Activated naive CD4-positive, alpha-beta T cell treated with anti-CD3 and anti-CD28 coated beads for 36 hours (primary cell): ENCODE results near the gene NECAB2. TPM values are rescaled to one million over a fixed set of nuclear protein-coding genes. Genes with fewer than 3 reads are reported as not detected.

Experiments used
- CTCF ChIA-PET: fragments of 350-600 bp; sonication (Branson Sonifier 250); formaldehyde crosslinking; loops from one replicate; lab custom pipeline; 2021; ENCODE audit warnings: antibody characterized with exemption; lab: Charles Lee
- DNase-seq: peaks from one replicate; pipeline ENCODE4 v3.0.0-alpha.2; 2020
- H3K27ac Mint-ChIP-seq: one replicate; pipeline ENCODE4 v1.8.0; 2021; ENCODE audit warnings: mild to moderate bottlenecking, mixed read lengths
- H3K27me3 Mint-ChIP-seq: one replicate; pipeline ENCODE4 v1.8.0; 2021; ENCODE audit warnings: low read depth, mixed read lengths
- H3K36me3 Mint-ChIP-seq: one replicate; pipeline ENCODE4 v1.8.0; 2021; ENCODE audit warnings: low read depth, mixed read lengths
- H3K4me1 Mint-ChIP-seq: one replicate; pipeline ENCODE4 v1.8.0; 2021; ENCODE audit warnings: low read depth, mixed read lengths
- H3K4me3 Mint-ChIP-seq: one replicate; pipeline ENCODE4 v1.8.0; 2021; ENCODE audit warnings: mild to moderate bottlenecking, moderate library complexity, mixed read lengths
- H3K9me3 Mint-ChIP-seq: one replicate; pipeline ENCODE4 v1.8.0; 2021; ENCODE audit warnings: mixed read lengths
- intact Hi-C: fragments of 100-400 bp; cut with micrococcal nuclease; formaldehyde crosslinking; loops from one replicate; pipeline ENCODE4 v1.15.1; 2023
- total RNA-seq, 2 experiments: library from RNA; stranded (reverse); gene quantifications; one replicate each; pipeline ENCODE4 v1.2.3, GENCODE V29; 2021

The NECAB2 gene
- total RNA-seq, 2 experiments from 2014 or later: not detected

GRCh38 chr16:83965444-83966152 is 2.4 kb upstream of the NECAB2 start:
- Mint-ChIP-seq H3K36me3 (no peaks in the 10 kb centered on the region), H3K27me3 (peaks cover 14% of the 10 kb centered on the region)
- CTCF ChIA-PET: interaction anchor here (1.0 to 1.1 kb wide), 2 partner anchors 8 to 100 kb away, joined by 3 read pairs; no protein-coding TSS in a partner anchor

DNA sequence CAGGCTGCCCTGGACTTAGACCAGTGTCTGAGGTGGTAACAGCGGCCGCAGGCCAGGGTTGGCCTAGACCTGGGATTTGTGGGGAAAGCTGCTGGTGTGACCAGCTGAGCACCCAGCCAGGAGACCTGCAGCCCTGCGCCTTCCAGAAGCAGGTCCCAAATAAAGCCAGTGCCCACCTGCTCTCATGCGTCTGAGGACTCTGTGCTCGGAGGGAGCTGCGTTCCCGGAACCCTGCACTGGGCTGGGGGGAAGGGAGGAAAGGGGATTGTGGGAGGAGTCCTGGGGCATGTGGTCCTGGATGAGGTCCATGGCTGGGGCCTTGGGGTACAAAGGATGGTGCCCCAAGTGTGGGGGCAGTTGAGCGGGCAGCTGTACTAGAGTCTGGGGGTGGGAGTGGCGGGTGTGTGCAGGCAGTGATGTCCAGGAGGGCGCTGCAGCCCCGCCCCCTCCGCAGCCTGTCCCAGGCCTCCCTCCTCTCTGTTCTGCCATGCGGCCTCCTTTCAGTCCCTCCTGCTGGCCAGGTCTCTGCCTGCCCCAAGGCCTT is 1.8 kb upstream of the NECAB2 start:
- H3K36me3 Mint-ChIP-seq: no peaks in the 10 kb centered on the region
- intact Hi-C loops: no loop called here
- H3K4me3 Mint-ChIP-seq: no peak overlapping the region
- peaks cover 14% of the 10 kb centered on the region for H3K27me3 Mint-ChIP-seq
- no peaks in the 10 kb centered on the region for H3K9me3 Mint-ChIP-seq
- CTCF ChIA-PET: interaction anchor here (1.0 to 1.1 kb wide), 2 partner anchors 9 to 100 kb away, joined by 3 read pairs; no protein-coding TSS in a partner anchor
- no peak for DNase-seq
- H3K27ac Mint-ChIP-seq: no peak overlapping the region
- H3K4me1 Mint-ChIP-seq: peaks cover 2% of the 10 kb centered on the region

More at GRCh38 chr16:83965444-83966152, 2.4 kb upstream of the NECAB2 start:
- no peak for DNase-seq
- Mint-ChIP-seq H3K4me3 (no peak overlapping the region), H3K4me1 (peaks cover 2% of the 10 kb centered on the region), H3K9me3 (no peaks in the 10 kb centered on the region), H3K27ac (no peak overlapping the region)
- intact Hi-C loops: no loop called here

GRCh38 chr16:83967091-83967490 is 953 bp upstream of the NECAB2 start:
- intact Hi-C loops: no loop called here
- Mint-ChIP-seq H3K36me3 (no peaks in the 10 kb centered on the region), H3K4me3 (no peak overlapping the region), H3K4me1 (peaks cover 2% of the 10 kb centered on the region), H3K27me3 (peaks cover 14% of the 10 kb centered on the region), H3K9me3 (no peaks in the 10 kb centered on the region), H3K27ac (no peak overlapping the region)
- CTCF ChIA-PET: interaction anchor here (1.0 kb wide), 1 partner anchor 9 kb away, joined by 3 read pairs; no protein-coding TSS in a partner anchor
- no peak for DNase-seq

GRCh38 chr16:83968306-83968851 is 335 bp downstream of the NECAB2 start:
- Mint-ChIP-seq H3K9me3 (no peaks in the 10 kb centered on the region), H3K4me1 (peaks cover 2% of the 10 kb centered on the region), H3K36me3 (no peaks in the 10 kb centered on the region), H3K27ac (no peak overlapping the region), H3K27me3 (peaks cover 14% of the 10 kb centered on the region), H3K4me3 (no peak overlapping the region)
- CTCF ChIA-PET: no interaction called here
- DNase-seq: no peak
- intact Hi-C loops: no loop called here

DNA sequence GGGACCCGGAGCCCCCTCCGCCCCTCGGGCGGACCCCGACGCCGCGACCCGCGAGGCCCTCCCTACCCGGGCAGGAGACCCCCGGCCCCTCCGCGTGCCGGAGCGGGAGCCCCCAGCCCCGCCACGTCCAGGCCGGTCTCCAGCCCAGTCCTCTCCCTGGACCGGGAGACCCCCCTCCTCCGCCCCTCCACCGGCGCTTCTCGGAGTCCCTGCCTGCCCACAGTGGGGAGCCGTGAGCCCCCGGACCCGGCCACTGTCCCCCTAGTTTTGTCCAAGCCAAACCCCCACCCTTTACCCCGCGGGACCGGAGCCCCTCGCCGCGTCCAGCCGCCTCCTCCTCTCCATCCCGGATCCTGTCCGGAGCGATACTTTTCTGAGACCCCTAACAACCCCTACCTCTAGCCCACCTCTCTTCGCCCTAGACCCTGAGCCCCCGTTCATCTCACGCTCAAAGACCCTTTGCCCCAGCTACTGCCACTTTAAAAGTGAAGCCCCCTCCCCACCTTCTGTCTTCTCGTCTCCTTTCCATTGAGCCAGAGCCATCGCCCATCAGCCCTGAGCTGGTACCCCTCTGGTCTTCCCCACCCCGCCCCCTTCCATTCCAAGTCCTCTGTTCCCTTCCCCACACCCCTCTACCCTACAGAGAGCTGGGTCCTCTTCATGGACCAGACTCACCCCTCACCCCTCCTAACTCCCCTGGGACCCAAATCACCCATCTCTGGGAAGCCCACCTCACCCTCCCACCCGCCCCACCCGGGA is 1.0 kb downstream of the NECAB2 start:
- H3K4me1 Mint-ChIP-seq: peaks cover 2% of the 10 kb centered on the region
- H3K27ac Mint-ChIP-seq: no peak overlapping the region
- H3K4me3 Mint-ChIP-seq: peak overlapping the region; percentile 18
- no peak for DNase-seq
- no peaks in the 10 kb centered on the region for H3K36me3 Mint-ChIP-seq
- CTCF ChIA-PET: no interaction called here
- intact Hi-C loops: no loop called here
- H3K27me3 Mint-ChIP-seq: peaks cover 14% of the 10 kb centered on the region
- H3K9me3 Mint-ChIP-seq: no peaks in the 10 kb centered on the region

GRCh38 chr16:83969771-83970429 is 1.9 kb downstream of the NECAB2 start:
- H3K9me3 Mint-ChIP-seq: no peaks in the 10 kb centered on the region
- H3K4me1 Mint-ChIP-seq: peaks cover 2% of the 10 kb centered on the region
- H3K27ac Mint-ChIP-seq: no peak overlapping the region
- CTCF ChIA-PET: no interaction called here
- H3K27me3 Mint-ChIP-seq: peaks cover 16% of the 10 kb centered on the region
- intact Hi-C loops: no loop called here
- no peaks in the 10 kb centered on the region for H3K36me3 Mint-ChIP-seq
- H3K4me3 Mint-ChIP-seq: no peak overlapping the region
- DNase-seq: no peak

- H3K9me3 Mint-ChIP-seq: no peaks in the 10 kb centered on the region
- CTCF ChIA-PET: no interaction called here
- H3K4me1 Mint-ChIP-seq: peaks cover 2% of the 10 kb centered on the region
- H3K27me3 Mint-ChIP-seq: peaks cover 16% of the 10 kb centered on the region
- no peak for DNase-seq
- H3K4me3 Mint-ChIP-seq: no peak overlapping the region
- H3K36me3 Mint-ChIP-seq: no peaks in the 10 kb centered on the region
- H3K27ac Mint-ChIP-seq: no peak overlapping the region
- intact Hi-C loops: no loop called here
These were observed 2.4 kb downstream of the NECAB2 start for GRCh38 chr16:83970430-83970815.

- DNase-seq: no peak
- Mint-ChIP-seq H3K4me3 (no peak overlapping the region), H3K4me1 (peaks cover 2% of the 10 kb centered on the region), H3K27ac (no peak overlapping the region), H3K9me3 (no peaks in the 10 kb centered on the region), H3K36me3 (no peaks in the 10 kb centered on the region), H3K27me3 (peaks cover 16% of the 10 kb centered on the region)
- intact Hi-C loops: no loop called here
- CTCF ChIA-PET: interaction anchor here (0.6 to 0.7 kb wide), 2 partner anchors 66 to 92 kb away, joined by 3 read pairs; no protein-coding TSS in a partner anchor
These were observed 3.4 kb downstream of the NECAB2 start for GRCh38 chr16:83971165-83972130.

- intact Hi-C loops: no loop called here
These were observed 4.4 kb downstream of the NECAB2 start for GRCh38 chr16:83972256-83973008.

GRCh38 chr16:83973077-83973476 is 5.0 kb downstream of the NECAB2 start:
- Mint-ChIP-seq H3K27me3 (peaks cover 13% of the 10 kb centered on the region), H3K4me3 (no peak overlapping the region), H3K27ac (no peak overlapping the region), H3K36me3 (no peaks in the 10 kb centered on the region), H3K9me3 (no peaks in the 10 kb centered on the region), H3K4me1 (peaks cover 2% of the 10 kb centered on the region)
- intact Hi-C loops: no loop called here
- DNase-seq: no peak
- CTCF ChIA-PET: no interaction called here

More at GRCh38 chr16:83972256-83973008, 4.4 kb downstream of the NECAB2 start:
- H3K4me1 Mint-ChIP-seq: peaks cover 2% of the 10 kb centered on the region
- peaks cover 16% of the 10 kb centered on the region for H3K27me3 Mint-ChIP-seq
- DNase-seq: no peak
- no peak overlapping the region for H3K27ac Mint-ChIP-seq
- H3K4me3 Mint-ChIP-seq: no peak overlapping the region
- CTCF ChIA-PET: no interaction called here
- no peaks in the 10 kb centered on the region for H3K9me3 Mint-ChIP-seq
- H3K36me3 Mint-ChIP-seq: no peaks in the 10 kb centered on the region
